Hematopoietic multipotent progenitor cell treated with erythropoietin and hydrocortisone succinate and interleukin-3 and kit ligand, for 8 days (in vitro differentiated cells): Measurements from ENCODE around the gene SNRNP25.
A peak's percentile ranks its signal among the peaks of the same experiment; 100 is the strongest.

Experiments
- DNase-seq: peaks from one replicate; pipeline ENCODE4 v3.0.0-alpha.2; 2015

The SNRNP25 gene

DNA sequence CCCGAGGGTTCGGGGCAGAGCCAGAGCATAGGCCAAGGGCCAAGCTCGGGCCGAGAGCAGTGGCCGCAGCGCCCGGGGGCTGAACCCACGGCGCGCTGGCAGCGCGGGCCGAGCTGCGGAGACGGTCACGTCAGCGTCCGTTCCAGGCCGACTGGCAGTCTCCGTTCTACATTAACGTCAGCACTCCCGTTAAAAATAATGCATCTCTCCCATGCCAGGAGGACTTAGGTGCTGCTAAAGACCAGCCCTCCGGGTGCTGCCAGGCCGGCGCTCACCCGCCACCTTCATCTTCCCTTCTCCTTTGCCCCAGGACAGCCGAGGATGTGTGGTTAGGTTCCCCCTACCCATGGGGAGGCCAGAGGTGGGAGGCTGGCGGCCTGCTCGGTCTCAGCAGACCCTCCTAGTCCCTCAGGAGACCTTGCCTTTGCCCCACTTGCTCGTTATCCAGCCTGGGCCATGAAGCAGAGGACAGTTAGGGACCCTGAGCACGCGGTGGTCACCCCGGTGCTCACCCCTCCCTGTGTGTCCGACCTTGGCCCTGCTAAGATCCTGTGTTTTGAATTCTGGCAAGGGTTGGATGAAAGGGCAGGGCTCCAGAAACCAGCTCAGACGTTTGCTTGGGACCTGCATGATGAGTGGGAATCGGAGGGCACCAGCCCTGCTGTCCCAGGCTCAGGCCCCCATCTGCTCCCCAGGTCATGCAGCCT is 25.0 kb downstream of the SNRNP25 start:
- DNase-seq, result peak; percentile 37

DNA sequence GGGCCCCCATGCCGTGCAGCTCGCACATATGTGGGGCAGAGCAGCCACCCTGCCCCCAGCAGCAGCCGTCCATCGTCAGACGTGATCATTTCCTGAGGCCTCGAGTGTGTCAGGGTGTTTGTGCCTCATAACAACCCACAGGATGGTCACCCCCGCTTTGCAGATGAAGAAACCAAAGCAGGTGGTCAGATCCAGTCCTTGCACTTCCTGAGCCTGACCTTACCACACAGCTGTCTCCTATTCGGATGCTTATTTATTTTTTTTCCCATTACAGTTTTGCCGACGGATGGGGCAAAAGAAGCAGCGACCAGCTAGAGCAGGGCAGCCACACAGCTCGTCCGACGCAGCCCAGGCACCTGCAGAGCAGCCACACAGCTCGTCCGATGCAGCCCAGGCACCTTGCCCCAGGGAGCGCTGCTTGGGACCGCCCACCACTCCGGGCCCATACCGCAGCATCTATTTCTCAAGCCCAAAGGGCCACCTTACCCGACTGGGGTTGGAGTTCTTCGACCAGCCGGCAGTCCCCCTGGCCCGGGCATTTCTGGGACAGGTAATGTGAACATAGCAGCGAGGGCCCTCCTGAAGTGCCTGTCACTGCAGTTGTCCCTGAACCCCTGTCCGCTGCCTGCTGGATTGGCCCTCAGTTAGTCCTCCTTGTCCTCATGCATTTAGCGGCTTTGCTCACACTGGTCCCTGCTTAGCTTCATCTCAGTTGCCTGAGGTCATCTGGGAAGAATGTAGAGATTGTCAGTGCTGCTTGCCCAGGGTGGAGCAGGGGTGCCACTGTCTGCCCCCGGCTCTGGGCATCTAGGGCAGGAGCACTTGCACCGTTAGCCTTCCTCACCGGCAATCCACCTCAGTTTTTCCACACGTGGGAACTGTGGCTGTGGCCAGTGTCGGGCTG is 25.8 kb downstream of the SNRNP25 start:
- no peak for DNase-seq

DNA sequence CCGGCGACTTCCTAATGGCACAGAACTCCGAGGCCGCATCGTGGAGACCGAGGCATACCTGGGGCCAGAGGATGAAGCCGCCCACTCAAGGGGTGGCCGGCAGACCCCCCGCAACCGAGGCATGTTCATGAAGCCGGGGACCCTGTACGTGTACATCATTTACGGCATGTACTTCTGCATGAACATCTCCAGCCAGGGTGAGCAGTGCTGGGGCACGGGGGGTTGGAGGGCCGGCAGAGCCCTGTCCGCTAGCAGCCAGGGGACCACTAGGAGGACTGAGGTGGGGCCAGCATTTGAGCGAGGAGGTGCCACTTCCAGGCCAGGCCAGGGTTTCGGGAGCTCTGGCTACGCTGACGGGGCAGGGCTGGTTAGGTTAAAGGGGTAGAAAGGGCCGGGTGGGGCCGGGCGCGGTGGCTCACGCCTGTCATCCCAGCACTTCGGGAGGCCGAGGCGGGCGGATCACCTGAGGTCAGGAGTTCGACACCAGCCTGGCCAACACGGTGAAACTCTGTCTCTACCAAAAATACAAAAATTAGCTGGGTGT is 29.5 kb downstream of the SNRNP25 start:
- DNase-seq, result no peak

DNA sequence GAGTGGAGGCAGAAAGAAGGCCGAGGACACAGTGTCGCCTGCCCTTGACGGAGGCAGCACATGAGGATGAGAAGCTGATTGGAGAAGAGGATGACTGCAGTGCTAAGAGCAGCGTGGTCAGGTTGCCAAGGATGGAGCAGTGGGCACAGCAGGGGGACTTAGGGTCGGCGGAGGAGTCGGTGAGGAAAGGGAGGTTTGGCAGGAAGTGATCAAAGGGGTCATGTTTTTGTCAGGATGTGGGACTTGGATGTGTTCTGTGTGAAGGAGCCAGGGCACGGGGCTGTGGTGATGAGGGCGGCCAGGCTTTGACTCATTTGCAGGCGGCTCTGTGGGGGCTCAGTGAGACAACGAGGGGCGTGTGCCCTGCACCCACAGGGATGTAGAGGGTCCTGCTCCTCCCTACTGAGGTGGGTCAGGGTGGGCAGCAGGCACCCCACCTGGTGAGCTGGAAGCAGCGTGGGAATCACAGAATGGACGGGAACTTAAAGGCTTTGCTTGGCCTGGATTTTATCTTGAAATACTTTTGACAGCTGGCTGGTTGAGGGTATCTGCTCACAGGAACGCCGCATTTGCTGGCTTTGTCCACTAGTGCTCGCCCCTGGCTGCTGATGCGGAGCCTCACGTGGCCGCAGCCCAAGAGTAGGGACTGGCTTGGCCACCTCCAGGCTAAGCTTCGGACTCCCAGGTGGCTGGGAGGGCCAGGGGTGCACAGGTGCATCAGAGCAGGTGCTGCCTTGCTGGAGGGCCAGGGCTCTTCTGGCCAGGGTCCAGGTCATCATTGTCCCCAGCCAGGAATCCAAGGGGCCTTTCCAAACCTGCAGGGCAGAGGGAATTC is 30.4 kb downstream of the SNRNP25 start:
- DNase-seq, result no peak

DNA sequence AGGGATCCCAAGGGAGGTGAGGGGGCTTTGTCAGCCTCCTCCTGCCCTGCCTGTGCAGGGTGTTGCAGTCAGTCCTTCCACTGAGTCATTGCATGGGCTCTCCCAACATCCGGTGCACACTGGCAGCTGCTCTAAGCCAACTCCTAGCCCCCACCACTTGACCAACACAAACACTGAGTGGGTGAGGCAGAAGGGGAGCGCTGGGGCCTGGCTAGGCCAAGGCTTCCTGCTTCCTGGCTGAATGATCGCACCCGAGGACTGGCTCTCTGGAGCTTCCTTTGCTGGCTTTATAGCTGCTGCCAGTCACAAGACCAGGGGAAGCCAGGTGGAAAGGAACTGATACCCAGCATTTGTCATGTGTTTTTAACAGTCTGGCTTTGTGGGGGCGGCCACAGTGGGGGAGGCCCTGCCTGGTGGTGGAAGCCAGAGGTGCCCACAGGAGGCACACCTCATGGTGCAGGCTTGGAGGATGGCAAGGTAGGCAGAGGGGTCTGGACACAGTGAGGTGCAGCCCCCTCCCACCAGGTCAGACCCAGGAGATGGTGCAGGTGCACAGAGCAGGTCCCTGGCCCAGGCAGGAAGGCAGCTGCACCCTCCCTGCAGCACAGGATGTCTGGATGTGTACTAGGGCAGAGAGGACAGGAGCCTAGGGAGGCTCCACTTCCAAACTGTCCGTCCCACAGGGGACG is 31.2 kb downstream of the SNRNP25 start:
- peak; percentile 83 for DNase-seq

DNA sequence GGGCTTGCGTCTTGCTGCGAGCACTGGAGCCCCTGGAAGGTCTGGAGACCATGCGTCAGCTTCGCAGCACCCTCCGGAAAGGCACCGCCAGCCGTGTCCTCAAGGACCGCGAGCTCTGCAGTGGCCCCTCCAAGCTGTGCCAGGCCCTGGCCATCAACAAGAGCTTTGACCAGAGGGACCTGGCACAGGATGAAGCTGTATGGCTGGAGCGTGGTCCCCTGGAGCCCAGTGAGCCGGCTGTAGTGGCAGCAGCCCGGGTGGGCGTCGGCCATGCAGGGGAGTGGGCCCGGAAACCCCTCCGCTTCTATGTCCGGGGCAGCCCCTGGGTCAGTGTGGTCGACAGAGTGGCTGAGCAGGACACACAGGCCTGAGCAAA is 31.8 kb downstream of the SNRNP25 start:
- DNase-seq, result no peak

DNA sequence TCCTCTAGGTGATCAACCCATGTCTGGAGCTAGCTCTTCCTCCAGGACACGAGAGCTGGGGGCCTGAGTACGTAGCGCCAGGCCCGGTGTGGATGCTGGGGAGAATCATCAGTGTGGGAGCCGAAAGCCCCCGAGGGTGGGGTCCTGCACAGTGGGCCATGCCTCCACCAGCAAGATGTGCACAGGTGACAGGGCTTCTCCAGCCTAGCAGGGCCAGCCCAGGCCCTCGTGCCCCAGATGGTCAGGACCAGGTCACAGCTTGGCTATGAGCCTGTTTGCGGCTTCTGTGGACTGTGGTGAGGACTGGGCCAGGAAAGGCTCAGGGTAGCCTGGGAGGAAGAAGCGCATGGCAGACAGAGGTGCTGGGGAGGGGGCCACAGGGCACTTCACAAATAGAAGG is 32.2 kb downstream of the SNRNP25 start:
- DNase-seq, result no peak

DNA sequence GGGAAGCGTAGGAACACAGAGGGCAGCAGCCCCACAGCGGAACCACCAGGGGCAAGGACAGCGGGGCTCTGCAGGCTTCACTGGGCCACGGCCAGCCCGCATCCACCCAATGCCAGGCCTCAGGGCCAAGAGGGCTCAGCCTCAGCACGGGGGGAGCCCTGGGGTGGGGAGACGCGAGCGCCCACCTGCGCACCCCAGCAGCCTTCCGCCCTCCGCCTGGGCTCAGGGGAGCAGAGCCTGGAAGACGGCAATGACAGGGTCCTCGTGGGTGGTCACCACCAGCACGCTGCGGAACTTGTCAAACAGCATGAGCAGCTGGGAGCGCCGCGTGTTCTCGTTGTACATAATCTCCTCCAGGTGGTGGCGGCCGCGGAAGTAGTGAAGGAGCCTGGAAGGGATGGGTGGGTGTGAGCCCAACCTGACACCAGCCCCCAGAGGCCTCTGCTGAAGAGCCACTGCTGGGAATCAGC is 32.9 kb downstream of the SNRNP25 start:
- no peak for DNase-seq

DNA sequence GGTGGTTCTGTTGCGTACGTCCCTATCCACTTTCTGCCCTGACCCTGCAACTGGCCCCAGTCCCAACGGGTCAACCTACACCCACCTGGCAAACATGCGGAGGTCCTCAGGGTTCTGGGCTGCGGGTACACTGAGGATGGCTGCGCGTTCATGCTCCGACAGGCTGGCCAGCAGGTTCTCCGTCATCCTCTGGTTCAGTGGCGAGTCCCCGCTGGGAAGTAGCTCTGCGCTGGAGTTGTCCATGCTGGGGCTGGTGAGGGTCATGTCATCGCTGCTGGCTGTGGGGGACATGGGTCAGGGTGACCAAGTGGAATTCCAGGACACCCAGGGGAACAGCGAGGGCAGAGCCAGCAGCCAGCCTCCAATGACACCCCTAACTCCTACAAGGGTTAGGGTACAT is 35.0 kb downstream of the SNRNP25 start:
- no peak for DNase-seq

DNA sequence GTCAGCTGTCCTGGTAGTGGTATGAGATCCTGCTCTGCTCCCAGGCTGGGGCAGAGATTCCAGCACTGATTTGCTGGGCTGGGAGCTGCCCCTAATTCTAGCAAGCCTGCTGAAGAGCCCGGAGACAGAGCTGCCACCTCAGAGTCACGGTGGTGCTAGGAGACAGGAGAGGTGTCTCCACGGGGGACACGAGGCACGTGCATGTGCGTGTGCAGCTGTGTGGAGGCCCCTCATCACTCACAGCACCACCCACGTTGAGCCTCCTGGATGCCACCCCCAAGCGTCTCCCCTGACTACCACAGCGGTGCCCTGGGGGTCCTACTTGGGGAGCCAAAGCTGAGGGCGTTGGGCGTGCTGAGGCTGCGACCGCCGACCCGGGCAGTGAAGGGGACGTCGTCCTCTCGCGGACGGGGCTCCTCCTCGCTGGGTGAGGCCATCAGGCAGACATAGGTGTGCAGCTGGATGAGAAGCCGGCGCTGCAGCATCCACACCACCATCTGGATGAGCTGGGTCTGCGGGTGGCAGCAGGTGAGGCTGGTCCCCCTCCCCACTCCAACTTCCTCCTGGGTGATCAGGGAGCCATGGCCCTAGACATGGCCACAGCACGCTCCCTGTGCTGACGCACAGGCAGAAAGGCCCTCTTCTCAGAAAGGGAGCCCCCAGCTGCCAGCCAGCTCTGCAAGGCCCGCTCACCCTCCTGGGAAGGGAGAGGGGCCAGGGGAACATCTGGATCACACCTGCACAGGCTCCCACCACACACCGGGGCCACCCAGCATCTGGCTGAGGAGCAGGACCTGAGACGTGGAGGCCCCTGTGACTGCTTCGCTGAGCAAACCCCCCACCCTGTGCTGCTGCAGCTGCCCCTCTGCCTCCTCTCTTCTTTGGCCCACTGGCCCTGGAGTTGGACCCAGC is 36.0 kb downstream of the SNRNP25 start:
- no peak for DNase-seq

DNA sequence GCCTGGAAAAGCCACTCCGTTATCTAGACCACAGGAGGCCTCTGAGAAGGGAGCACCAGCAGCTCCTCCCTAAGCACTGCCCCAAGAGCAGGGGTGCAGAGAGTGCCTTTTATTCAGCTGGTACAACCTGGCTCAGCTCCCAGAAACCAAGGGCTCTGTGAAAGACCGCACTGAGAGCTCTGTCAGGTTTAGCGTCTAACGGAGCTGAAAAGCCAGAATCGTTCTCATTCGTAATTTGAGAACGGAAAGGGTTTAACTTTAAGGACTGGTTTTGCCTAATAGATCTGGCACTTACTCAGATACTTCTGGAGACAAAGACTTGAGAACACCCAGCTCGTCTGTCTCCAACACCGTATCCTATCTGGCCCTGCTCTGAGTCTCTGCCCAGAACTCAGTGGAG is 37.9 kb downstream of the SNRNP25 start:
- peak; percentile 92 for DNase-seq

DNA sequence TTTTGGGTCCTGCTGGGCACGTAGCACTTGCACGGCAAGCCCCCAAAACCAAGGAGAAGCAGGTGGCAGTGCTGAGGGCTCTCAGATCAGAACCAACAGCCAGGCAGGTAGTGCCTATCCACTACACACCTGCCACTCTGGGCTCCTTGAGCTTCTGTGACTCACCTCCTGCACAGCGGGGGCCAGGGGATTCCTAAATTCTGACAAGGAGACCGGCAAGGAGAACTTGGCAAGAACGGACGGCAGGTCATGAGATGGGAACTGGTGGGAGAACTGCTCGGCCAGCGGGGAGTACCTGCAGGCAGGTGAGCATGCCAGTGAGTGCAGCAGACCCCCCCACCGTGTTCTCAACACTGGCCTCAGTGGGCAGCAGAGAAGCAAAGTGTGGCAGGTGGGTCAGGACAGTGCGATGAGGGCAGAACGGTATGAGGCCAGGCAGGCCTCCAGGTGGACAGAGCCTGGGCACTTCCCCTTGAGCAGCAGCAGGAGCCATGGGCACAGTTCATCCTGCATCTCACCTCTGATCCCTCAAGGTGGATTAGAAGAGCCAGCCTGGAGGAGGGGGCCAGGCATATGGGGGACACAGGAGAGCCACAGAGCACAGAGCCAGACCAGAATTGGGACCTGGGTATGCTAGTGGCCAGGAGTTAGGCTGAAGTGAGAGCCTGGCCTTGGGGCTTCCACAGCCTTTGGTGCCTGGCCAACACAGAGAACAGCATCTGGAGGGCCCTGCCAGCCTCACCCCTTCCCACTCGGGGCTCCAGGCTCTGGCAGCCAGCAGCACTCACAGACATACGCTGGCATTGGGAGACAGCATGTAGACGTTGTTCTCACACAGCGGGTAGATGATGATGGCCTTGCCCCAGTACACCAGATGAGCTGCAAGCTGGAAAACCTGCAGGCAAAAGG is 39.1 kb downstream of the SNRNP25 start:
- no peak for DNase-seq

DNA sequence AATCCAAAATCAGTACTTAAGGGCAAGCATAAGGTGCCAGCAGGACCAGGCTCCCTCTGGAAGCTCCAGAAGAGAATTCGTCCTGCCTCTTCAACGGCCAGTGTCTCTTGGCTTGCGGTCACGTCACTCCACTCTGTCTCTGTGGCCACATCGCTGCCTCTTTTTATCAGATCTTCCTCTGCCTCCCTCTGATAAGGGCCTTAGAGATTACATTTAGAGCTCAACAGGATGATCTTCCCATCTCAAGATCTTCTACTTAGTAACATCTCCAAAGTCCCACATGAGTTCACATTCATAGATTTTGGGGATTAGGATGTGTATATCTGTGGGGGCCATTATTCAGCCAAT is 41.3 kb downstream of the SNRNP25 start:
- no peak for DNase-seq

DNA sequence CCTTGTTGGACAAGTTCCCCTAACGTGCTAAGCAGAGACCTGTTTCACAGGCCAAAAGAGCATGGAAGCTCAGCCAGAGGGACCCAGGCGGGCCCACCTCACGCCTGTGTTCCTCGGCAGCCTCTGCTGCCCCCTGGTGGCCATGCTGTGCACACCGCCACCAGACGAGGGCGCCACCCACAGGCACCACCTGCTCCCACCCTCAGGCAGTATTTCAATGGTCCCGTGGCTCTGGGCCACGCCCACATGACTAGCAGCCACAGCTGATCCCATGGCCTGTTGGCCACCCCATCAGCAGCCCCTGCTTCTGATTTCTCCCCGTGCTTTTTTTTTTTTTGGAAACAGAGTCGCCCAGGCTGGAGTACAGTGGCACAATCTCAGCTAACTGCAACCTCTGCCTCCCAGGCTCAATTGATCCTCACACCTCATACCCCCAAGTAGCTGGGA is 43.3 kb downstream of the SNRNP25 start:
- DNase-seq, result peak; percentile 94

DNA sequence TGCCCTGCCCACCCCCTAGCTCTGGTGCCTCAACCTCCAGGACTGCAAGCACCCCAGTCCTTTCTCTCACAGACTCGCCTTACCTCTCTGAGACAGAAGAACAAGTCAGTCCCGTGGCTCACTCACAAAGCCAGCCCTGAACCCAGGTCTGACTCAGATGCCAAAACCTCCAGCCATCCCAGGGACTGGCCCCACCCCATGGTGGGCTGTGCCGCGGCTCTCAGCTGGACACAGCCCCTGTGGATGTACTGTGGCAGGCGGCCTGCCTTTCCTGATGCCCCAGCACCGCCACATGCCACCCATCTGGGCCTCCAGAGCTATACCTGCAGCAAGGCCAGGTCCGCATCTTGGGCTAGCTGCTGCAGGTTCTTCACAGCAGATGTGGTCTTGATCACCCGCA is 44.2 kb downstream of the SNRNP25 start:
- no peak for DNase-seq

DNA sequence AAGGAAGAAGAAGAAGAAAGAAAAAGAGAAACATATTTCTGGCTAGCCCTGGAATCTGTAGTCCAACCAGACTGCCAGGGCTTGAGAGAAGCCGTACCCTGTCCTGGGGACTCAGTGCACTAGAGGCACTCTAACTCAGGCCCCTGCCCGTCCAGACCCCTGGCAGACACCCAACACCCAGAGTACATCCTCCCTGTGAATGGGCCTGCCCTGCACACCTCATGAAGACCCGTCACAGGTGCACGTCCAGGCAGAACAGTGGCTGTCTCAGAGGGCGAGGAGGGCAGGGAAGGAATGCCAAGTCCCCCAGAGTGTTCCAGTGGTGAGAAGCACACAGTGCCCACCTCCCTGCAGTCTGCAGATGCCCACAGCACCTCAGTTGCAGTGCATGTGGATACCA is 47.4 kb downstream of the SNRNP25 start:
- DNase-seq, result no peak

DNA sequence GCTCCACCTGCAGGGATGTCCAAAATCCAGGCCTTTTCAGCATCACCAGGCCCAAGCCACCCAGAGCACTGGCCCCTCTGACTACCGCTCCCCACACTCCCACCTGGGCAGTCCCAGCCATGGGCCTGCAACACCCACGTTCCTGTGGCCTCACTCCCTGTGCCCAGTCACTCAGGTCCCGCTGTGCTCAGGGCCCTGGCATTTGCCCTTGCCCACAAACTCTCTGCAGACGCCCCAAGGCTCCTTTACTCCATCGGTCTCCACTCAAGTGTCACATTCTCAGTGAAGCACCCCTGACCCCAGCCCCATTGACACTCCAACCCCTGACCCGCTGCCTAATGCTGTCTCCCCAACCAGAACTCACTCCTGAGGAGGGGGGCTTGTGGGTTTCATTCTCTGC is 48.0 kb downstream of the SNRNP25 start:
- DNase-seq, result no peak

DNA sequence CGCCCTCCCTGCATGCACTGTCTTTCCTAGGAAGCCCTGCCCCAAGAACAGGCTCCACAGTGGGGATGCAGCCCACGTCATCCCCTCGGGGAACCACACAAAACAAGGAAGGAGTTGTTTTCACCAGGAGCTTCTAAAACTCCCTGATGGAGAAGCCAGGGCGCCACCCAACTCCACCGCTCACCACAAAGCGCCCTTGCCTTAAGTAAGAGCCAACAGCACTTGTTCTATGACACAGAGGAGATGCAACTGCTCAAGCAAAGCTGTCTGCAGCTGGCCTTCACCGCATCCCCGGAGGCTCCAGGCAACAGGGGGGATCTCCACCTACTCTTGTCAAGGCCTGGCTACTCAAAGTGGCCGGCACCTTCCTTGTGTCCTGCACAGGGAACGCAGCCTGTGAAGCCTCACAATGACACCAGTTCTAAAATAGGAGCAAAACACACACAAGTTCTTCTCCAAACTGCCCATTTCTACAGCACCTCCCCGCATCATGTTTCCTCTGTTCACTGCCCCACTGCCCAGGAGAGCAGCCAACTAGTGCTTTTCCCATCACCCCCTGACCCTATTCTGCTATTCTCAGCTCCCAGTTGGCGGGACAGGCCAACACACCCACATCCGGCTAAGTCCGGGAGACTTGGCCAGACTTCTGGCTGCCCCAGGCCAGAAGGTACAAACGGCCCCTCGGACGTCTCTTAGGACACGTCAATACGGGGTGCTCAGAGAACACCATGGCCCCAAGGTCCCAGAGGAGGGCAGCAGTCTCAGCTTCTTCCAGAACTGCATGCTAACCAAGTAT is 48.6 kb downstream of the SNRNP25 start:
- no peak for DNase-seq

DNA sequence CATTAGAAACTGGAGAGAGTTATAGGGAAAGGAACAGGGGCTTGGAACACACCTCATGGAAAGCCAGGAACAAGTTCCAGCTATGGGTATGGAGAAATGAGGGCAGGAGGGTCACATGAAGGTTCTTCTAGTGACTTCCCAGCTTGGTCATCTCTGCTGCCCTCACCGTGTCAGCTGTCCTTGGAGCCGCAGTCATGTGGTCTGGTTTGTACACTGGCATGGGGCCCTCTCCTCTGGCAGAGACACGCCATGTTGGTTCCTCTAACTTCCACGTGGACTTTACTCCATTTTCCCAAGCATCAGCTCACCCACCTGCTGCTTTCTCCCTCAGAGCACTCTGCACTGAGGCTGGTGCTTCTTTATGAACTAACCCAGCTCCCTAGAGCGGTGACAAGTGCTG is 50.7 kb downstream of the SNRNP25 start:
- DNase-seq, result no peak
